Kidney (tissue), 14 donors: Measurements from ENCODE around the gene SPATA33. TPM values are rescaled to one million over a fixed set of nuclear protein-coding genes. Genes with fewer than 3 reads are reported as not detected.

Experiments used
- DNase-seq, 5 donors: peaks; one replicate each; pipeline ENCODE4 v3.0.0-alpha.2; 2013 to 2020
- FAIRE-seq: peaks from 2 replicates; lab custom pipeline; 2012; peaks lifted over from hg19 to GRCh38; lab: Jason Lieb, UNC
- H3K27ac ChIP-seq, 2 donors: one replicate each; pipeline ENCODE4 v1.7.0; 2013; ENCODE audit warnings: low read depth in 2 of 2, low read length in 2 of 2, inconsistent platforms in 1 of 2
- H3K27me3 ChIP-seq: one replicate; pipeline ENCODE4 v1.7.1; 2013; ENCODE audit warnings: low read length, inconsistent platforms; ENCODE audit not compliant: control insufficient read depth, insufficient read depth
- H3K36me3 ChIP-seq, 3 donors: one replicate each; pipeline versions ENCODE4 v1.7.0 to v1.7.1; 2013; ENCODE audit warnings: low read length in 3 of 3, control low read depth in 1 of 3, inconsistent platforms in 1 of 3; ENCODE audit not compliant: insufficient read depth in 3 of 3, control insufficient read depth in 2 of 3
- H3K4me1 ChIP-seq, 3 donors: one replicate each; pipeline versions ENCODE4 v1.7.0 to v1.7.1; 2013; ENCODE audit warnings: low read length in 3 of 3, inconsistent platforms in 1 of 3, low read depth in 1 of 3; ENCODE audit not compliant: control insufficient read depth in 2 of 3, insufficient read depth in 2 of 3
- H3K4me3 ChIP-seq, 3 donors: one replicate each; pipeline versions ENCODE4 v1.7.0 to v1.8.1; 2013; ENCODE audit warnings: low read length in 3 of 3, control low read depth in 1 of 3, inconsistent platforms in 1 of 3
- H3K9ac ChIP-seq, 3 donors: one replicate each; pipeline versions ENCODE4 v1.7.0 to v1.7.1; 2013; ENCODE audit warnings: low read length in 3 of 3, control low read depth in 1 of 3, inconsistent platforms in 1 of 3
- H3K9me3 ChIP-seq, 3 donors: one replicate each; pipeline versions ENCODE4 v1.7.0 to v1.7.1; 2013; ENCODE audit warnings: low read length in 3 of 3, control low read depth in 1 of 3, inconsistent platforms in 1 of 3; ENCODE audit not compliant: control insufficient read depth in 2 of 3, insufficient read depth in 1 of 3
- intact Hi-C: fragments of 100-400 bp; cut with DNase I; formaldehyde crosslinking; loops from one replicate; pipeline ENCODE4 v1.11.1; 2022
- polyA plus RNA-seq: library from polyadenylated mRNA; stranded (reverse); fragments of 350-450 nt; fragmentation: Illumina TruSeq; extraction: RNeasy Lipid Tissue Mini Kit (QIAGEN cat#74804); gene quantifications from one replicate; pipeline ENCODE4 v1.2.3, GENCODE V29; 2014; ENCODE audit warnings: low read depth, low replicate concordance; ENCODE audit not compliant: insufficient read depth
- total RNA-seq: library from RNA; stranded (reverse); fragmentation: NEBNext Ultra II Directional; extraction: Animal tissue kit (Norgen Biotek cat#: 25700); gene quantifications from one replicate; pipeline ENCODE4 v1.2.1, GENCODE V29; 2021
- TF ChIP-seq, protein P1 (sequence below): IDR thresholded peaks from 3 replicates; pipeline ENCODE4 v1.5.1; 2012; ENCODE audit warnings: mild to moderate bottlenecking, moderate library complexity, borderline replicate concordance; ENCODE audit not compliant: insufficient read depth; ENCODE audit errors: extremely low read depth
- donor health status: control.
- donor health status: control.
- donor health status: control.
- donor health status: control.
- donor health status: control.
- donor health status: DM: yes; HTN: yes; CAD: no.
- donor health status: Normal renal cell carcinoma (clear cell type).

SPATA33 gene
- total and polyA plus RNA-seq, 2 donors from 2014 or later = 13.4 to 16.3 TPM

DNA sequence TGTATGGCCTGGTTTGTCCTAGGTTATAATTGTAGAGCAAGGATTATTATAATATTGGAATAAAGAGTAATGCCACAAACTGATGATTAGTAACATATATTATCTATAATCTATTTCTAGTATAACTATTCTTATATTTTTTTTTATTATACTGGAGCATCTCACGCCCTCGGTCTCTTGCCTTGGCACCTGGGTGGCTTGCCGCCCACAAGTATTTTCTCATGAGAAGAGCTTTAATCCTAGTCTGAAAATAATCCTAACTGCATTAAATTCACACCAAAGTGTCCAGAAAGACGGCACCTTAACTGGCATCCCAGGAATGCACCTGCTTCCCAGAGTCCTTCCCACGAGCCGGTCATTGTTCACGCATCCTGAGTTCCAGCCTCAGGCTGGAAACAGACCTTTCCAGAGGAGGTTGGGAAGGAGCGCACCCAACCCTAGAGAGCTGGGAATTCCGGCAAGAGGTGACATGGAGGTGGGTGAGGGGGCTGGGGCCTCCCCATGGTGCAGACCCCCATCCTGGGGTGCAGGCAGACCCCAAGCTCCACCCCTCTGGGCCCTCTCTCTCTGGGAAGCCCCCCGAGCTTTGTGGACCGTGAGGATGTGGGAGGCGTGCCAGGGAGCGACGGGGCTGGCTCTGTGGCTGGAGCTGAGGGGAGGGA lies 16.0 kb upstream of the SPATA33 start:
- H3K27me3 ChIP-seq = no peaks in the 10 kb centered on the region
- H3K4me1 ChIP-seq = peaks cover 0 to 4% (median 0%) of the 10 kb centered on the region in 3 donors
- no peak for FAIRE-seq
- TF ChIP-seq, protein P1, sequence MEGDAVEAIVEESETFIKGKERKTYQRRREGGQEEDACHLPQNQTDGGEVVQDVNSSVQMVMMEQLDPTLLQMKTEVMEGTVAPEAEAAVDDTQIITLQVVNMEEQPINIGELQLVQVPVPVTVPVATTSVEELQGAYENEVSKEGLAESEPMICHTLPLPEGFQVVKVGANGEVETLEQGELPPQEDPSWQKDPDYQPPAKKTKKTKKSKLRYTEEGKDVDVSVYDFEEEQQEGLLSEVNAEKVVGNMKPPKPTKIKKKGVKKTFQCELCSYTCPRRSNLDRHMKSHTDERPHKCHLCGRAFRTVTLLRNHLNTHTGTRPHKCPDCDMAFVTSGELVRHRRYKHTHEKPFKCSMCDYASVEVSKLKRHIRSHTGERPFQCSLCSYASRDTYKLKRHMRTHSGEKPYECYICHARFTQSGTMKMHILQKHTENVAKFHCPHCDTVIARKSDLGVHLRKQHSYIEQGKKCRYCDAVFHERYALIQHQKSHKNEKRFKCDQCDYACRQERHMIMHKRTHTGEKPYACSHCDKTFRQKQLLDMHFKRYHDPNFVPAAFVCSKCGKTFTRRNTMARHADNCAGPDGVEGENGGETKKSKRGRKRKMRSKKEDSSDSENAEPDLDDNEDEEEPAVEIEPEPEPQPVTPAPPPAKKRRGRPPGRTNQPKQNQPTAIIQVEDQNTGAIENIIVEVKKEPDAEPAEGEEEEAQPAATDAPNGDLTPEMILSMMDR = no peak
- intact Hi-C loops = loop anchor here (10.0 kb wide), 1 partner anchor 67 kb away; the partner anchor contains the start of gene CPNE7
- peaks cover 0 to 9% (median 7%) of the 10 kb centered on the region in 3 donors for H3K36me3 ChIP-seq
- no peak overlapping the region for H3K27ac ChIP-seq
- H3K9me3 ChIP-seq = no peaks in the 10 kb centered on the region
- DNase-seq = peak in 4 of 5 donors; percentile 52 to 71 (median 66)
- H3K4me3 ChIP-seq = no peak overlapping the region
- no peak overlapping the region for H3K9ac ChIP-seq

DNA sequence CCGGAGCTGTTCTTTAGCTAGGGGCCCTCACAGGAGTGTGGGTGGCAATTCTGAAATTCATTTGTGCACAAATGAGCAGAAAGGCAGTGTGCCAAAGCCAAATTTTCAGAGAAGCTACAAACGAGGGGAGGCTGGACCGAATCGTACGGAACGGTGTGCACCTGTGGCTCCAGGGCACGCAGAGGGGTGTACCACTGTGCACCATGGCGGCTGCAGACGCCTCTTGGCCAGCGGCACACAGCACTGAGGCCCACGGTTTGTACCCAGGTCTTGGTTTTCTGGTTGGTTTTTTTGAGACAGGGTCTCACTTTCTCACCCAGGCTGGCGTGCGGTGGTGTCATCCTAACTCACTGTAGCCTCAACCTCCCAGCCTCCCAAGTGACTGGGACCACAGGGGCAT lies 15.1 kb upstream of the SPATA33 start:
- H3K27ac ChIP-seq = no peak overlapping the region
- H3K9me3 ChIP-seq = no peaks in the 10 kb centered on the region
- H3K27me3 ChIP-seq = no peaks in the 10 kb centered on the region
- TF ChIP-seq, protein P1 = no peak
- intact Hi-C loops = loop anchor here (10.0 kb wide), 1 partner anchor 68 kb away; the partner anchor contains the start of gene CPNE7
- peaks cover 2 to 12% (median 9%) of the 10 kb centered on the region in 3 donors for H3K36me3 ChIP-seq
- FAIRE-seq (no peak), DNase-seq (no peak)
- peaks cover 0 to 4% (median 0%) of the 10 kb centered on the region in 3 donors for H3K4me1 ChIP-seq
- no peak overlapping the region for H3K4me3 ChIP-seq
- H3K9ac ChIP-seq = no peak overlapping the region

DNA sequence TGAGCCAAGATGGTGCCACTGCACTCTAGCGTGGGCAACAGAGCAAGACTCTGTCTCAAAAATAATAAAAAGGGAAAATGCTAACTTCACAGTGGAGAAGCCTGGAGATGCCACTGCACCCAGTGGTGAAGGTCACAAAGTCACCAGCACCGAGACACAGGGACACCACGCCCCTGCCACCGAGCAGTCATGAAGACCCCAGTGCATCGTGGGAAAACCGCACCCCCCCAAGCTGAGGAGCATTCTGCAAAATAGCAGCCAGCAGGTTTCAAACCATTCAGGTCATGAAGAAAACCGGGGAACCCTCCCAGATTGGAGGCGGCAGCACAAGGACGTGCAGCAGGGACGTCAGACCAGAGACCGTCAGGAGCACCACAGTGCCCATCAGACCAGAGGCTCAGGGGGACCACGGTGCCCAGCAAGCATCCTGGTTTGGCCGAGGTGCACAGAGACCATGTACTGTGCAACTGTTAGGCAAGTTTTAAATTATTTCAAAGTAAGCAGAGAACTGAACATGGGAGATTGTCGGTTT lies 13.8 kb upstream of the SPATA33 start:
- Histone ChIP-seq H3K4me3 (no peak overlapping the region), H3K27ac (no peak overlapping the region), H3K9me3 (no peaks in the 10 kb centered on the region), H3K36me3 (peaks cover 2 to 12% (median 9%) of the 10 kb centered on the region in 3 donors), H3K27me3 (no peaks in the 10 kb centered on the region), H3K9ac (no peak overlapping the region), H3K4me1 (peaks cover 0 to 4% (median 0%) of the 10 kb centered on the region in 3 donors)
- no peak for DNase-seq
- intact Hi-C loops = loop anchor here (10.0 kb wide), 1 partner anchor 69 kb away; the partner anchor contains the start of gene CPNE7
- FAIRE-seq = no peak
- TF ChIP-seq, protein P1 = no peak
